CD4-positive, alpha-beta T cell treated with Interleukin-15 for 1 hour (primary cell): ENCODE data around the gene MIR17HG.
"Not testable (repeated sequence)": the region's sequence is repeated elsewhere in the genome, so short reads cannot be mapped to it uniquely, and the experiment has no call there.

Experiments used
- DNase-seq: peaks from one replicate; pipeline ENCODE4 v3.0.0-alpha.2; 2020

The MIR17HG gene

DNA sequence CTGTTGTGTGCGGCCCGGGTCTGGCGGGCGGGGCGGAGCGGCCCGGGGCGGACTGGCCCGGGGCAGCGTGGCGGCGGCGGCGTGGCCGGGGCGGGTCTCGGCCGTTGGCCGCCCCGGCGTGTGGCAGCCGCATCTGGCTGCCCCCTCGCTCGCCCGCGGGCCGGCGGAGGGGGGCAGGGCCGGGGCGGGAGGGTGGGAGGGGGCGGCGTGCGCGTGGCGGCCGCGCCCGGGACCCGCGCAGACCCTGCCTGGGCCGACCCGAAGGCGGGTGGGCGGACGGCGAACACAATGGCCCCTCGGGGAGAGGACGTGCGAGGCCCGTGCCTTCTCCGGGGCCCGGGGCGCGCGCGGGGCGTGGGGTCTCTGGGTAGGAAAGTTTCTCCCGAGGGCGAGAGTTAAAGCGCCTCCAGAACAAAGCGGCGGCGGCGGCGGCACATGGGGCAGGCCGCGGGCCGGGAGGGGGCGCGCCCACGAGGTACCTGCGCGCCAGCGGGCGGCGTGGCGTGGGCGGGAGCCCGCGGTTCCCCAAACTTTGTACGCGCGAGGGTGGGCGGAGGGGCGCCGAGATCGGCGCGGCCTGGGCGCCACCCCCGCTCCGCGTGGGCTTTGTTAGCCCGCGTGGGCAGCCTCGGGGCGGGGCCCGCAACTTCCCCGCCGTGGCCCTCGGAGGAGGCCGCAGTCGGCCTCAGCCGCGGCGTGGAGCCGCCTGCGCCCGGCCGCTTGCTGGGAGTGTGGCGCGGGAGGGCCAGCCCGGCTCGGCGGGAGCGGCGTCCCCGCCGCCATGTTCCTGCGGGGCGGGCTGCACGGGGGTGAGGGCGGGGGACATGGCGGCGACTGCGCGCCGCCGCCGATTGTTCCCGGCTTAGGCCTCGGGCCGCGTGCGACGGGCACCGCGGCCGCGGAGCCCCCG is 764 bp downstream of the MIR17HG start:
- peak; percentile 59 for DNase-seq

DNA sequence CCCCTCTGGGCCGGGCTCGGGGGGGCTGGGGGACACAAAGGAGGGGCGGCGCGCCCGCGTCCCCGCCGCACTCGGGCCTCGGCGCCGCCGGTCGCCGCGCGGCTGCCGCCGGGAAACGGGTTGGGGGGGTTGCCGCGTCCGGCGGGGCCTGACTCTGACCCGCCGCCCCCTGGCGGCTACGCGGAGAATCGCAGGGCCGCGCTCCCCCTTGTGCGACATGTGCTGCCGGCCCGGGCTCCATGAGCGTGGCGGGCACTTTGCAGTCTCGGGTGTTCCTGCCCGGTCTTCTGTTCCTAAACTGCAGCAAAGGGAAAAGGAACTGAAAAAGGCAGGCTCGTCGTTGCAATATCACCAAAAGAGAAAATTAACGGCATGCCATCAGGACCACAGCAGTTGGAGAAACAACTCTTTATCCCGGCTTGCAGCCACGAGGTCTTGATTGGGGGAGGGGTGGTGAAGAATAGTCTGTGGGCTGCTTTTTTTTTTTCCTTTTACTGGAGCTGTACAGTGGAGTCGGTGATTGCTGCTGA is 1.5 kb downstream of the MIR17HG start:
- DNase-seq, result peak; percentile 86

DNA sequence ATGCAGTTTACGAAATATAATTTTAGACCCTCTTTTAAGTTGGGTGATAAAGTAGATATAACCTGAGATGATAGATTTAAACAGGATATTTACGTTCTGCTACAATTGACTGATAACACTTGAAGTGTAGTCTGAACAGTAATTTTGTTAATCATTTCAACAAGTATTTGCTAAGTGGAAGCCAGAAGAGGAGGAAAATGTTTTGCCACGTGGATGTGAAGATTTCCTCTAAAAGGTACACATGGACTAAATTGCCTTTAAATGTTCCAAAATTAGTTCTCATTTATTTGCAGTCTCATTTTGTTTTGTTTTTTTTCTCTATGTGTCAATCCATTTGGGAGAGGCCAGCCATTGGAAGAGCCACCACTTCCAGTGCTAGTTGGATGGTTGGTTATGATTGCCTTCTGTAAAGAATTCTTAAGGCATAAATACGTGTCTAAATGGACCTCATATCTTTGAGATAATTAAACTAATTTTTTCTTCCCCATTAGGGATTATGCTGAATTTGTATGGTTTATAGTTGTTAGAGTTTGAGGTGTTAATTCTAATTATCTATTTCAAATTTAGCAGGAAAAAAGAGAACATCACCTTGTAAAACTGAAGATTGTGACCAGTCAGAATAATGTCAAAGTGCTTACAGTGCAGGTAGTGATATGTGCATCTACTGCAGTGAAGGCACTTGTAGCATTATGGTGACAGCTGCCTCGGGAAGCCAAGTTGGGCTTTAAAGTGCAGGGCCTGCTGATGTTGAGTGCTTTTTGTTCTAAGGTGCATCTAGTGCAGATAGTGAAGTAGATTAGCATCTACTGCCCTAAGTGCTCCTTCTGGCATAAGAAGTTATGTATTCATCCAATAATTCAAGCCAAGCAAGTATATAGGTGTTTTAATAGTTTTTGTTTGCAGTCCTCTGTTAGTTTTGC is 2.8 kb downstream of the MIR17HG start:
- DNase-seq, result no peak

DNA sequence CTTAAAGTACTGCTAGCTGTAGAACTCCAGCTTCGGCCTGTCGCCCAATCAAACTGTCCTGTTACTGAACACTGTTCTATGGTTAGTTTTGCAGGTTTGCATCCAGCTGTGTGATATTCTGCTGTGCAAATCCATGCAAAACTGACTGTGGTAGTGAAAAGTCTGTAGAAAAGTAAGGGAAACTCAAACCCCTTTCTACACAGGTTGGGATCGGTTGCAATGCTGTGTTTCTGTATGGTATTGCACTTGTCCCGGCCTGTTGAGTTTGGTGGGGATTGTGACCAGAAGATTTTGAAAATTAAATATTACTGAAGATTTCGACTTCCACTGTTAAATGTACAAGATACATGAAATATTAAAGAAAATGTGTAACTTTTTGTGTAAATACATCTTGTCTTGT is 3.6 kb downstream of the MIR17HG start:
- DNase-seq, result no peak

DNA sequence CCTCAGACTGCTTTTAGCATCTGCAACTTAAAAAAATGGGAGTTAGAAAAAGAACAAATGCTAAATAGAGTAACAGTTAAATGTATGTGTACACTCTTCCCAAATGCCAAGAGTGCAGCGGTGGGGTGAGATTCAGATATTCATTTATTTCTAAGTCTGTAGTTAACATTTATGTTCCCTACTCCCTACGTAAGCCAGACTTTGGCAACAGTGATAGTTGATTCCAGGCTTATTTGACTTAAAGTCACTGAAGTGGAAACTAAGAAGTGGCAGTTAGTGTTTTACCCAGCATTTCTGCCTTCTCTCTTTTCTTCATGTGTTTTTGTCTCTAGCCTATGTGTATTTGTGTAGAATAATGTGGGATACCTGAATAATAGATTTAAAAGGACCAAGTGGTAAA is 4.5 kb downstream of the MIR17HG start:
- no peak for DNase-seq

DNA sequence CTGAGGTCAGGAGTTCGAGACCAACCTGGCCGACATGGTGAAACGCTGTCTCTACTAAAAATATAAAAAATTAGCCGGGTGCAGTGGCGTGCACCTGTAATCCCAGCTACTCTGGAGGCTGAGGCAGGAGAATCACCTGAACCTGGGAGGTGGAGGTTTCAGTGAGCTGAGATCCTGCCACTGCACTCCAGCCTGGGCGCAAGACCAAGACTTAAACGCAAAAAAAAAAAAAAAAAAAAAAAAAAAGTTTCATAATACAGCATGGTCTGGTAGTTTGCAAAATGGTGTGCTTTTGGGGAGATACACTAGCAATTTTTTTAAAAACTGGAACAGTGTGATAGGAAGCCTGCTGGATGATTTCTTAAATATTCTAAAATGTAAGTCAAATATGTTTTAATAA is 5.4 kb downstream of the MIR17HG start:
- not testable (repeated sequence) for DNase-seq

DNA sequence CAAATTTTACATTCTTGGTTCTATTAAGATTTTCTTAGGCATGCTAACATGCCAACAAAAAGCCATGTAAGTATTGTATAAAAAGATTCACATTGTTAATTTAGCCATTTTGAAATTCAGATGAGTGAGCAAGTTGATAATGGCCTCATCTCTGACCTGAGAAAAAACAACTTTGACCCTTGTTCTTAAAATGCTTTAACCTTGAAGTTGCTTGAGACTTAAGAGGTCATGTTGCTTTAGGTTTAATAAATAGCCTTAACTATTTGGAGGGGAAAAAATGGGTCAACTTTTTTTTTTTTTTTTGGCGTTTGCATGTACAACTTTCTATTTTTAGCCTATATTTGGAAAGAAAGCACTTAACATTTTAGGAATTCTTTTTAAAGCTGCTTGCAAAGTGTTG is 6.0 kb downstream of the MIR17HG start:
- no peak for DNase-seq

DNA sequence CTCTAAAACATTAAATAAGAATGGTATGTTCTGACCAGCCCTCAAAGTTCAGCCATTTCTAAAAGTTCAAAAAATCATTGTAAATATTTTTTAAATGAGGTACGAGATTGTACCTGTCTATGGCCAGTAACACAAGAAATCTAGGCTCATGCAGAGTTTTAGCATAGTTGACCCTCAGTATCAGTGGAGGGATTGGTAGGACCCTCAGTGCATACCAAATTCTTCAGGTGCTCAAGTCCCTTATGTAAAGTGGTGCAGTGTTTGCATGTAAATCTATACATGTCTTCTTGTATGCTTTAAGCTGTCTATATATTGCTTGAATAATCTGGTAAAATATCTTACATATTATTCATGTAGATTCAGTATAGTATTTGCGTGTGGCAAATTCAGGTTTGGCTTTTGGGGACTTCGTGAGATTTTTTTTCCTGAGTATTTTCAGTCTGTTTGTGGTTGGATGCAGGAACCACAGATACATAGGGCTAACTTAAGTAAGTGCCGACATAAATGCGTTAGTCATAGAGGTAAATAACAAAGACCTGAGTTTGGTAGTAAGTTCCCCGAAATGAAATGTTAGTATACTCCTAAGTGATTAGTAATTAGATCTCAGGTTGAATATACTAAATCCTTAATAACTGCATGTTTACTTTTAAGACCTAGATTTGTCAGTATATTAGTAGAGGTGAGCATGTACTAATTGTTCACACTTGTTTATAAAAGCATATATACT is 7.8 kb downstream of the MIR17HG start:
- DNase-seq, result no peak

DNA sequence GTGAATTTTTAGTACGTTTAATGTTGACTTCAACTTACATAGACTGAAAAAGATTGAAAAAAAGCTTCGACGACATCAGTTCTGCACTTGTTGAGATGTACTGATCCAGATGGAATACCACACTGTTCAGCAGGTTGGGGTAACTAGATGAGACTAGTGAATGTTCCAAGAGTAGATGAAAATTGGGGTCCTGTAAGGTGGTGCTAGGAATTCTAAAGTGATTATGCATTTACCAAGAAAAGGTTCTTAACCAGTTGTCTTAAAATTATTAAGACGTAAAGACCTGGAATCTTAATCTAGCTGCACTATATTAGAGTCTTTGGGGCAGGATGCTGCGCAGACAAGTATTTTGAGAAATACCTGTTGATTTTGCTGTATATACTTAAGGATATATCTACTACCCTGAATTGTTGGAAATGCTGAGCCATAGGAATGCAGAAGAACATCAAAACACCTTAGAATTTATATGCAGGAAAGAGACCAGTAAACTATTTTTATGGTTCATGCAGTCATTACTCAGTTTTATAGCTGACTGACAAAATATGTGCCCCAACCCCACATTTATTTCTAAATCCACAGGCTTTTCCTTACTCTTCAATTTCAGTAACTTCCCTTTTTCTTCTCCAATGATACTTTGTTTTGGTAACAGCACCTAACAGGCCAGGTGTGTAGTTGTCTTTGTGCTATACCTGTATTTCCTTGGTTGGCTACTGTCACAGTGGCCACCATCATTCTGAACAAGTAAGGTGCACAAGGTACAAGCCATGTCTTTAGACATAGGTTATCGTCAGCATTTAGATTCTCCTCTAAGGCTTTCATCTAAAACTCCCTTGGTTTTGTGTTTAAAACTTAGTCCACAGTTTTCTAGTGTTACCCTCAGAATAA is 8.6 kb downstream of the MIR17HG start:
- no peak for DNase-seq

DNA sequence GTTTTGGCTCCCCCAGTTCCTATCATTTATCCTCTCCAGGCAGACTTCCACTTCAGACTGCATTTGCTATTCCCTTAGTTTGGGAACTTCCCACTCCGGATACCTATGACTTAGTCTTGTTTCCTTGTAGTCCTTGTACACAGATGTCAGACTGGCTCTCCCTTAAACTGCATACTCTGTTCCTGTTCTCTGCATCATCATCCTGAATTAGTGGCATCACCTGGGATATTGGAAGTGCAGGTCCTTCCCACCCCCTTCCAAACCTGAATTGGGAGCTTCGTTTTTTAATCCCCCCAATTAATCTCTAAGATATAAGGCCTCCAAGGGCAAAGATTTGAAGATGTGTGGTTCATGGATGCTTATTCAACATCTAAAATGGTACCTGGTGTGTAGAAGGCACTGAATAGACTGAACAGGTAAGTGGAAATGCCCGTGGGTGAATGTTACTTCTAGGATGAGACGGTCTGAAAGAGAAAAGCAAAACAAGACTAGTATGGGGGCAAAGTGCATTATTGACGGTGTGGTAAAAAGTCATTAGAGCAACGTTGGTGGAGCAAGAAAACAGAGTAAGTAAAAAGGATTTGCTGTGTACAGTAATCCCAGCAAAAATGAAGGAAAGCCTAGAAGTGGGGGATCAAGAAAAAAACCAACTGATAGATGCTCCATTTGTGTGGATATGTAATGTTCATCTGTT is 9.6 kb downstream of the MIR17HG start:
- DNase-seq, result no peak

DNA sequence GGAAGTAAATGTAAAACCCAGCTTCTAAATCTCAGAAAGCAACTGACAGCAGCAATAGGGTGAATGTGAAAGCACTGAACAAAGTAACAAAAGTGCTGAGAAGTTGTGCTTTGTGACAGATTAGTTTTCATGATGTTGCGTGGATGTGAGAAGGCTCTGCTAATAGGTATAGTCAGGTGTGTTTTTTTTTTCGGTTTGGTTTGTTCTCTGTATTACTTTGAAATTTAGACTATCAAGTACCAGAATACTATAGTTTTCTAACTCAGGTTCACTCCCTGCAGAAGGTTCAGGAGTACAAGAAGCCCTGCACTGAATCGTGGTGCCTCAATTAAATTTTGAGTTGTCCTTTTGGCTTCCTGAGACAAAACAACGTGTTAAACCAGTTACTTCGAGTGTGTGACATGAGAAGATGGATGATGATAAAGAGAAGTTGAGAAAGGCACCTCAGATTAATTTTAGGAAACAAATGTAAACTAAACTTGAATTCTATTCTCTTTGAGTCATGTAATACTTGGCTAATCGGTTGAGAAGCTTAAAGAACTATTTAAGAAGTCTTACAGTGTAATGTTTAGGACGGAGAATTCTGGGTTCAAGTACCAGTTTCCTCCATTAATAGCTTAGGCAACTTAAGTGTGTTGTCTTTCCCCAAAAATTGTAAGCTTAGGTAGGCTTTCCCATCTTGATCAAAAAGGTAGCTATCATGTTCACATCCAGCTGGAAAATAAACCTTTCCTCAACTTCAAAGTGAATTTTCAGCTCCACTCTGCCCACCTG is 10.3 kb downstream of the MIR17HG start:
- no peak for DNase-seq

DNA sequence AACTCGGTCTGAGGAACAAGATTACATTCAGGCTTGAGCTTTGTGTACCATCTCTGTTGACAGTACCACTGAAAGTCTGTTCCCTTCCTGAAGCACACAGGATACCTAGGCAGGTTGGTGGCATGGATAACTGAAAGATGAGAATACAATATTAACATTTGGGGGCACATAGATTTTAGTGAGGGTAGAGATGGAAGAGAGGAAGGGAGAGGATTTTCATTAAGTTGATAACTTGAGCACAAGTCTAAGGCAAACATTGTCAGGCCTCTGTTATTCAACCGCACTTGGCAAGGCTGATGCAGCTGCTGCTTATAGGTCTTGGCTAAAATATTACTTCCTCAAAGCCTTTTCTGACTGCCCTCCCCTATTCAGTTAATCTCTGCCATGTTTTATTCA is 10.9 kb downstream of the MIR17HG start:
- no peak for DNase-seq

DNA sequence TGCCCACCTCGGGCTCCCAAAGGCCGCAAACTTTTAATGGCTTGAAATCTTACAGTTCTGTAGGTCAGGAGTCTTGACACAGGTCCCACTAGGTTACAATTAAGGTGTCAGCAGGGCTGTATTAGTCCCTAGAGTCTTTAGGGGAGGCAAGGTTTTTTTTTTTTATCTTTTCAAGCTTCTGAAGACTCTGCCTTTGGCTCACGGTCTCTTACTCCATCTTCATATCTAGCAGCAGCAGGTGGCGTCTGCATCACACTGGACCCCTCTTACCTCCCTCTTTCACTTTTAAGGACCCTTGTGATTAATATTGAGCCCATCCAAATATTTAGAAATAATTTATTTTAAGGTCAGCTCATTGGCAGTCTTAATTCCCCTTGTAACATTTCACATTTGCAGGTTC is 11.6 kb downstream of the MIR17HG start:
- DNase-seq, result no peak

DNA sequence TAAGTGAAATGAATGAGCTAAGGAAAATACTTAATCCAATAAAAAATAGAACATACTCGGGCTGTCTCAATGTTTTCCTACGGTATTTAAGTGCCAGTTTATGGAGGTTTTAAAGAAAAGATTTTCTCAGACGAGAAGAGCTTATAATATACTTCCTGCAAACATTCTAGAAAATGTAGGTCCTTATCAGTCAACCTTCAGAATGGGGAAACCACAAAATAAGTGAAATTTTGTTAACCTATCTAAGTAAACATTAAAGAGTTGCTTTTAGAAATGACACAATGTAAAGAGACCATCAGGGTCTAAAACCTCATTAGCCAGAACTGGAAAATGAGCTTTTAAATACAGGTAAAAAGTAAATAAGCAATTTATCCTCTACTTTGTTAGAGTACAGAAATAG is 12.1 kb downstream of the MIR17HG start:
- DNase-seq, result no peak

DNA sequence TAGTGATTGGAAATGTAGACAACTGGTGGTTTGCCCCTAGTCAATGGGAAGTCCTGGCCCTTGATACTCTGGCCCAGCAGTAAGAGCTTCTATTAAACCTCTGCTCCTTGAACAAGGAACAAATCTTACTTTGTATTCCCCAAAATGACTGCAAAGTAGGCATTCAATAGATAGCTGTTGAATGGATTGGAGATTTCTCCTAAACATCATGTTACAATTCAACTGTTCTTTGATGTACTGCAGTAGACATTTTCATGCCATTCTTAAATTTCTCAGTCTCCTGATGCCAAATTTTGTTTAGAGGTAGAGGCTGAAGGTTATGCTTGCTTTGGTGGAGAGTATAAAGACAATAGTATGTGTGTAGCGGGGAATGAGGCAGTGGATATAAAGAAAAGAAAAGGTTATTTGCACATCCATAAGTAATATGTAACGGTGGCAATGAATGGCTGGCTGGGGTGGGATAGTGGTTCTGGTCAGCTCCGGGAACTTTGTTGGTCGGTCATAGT is 12.8 kb downstream of the MIR17HG start:
- no peak for DNase-seq

DNA sequence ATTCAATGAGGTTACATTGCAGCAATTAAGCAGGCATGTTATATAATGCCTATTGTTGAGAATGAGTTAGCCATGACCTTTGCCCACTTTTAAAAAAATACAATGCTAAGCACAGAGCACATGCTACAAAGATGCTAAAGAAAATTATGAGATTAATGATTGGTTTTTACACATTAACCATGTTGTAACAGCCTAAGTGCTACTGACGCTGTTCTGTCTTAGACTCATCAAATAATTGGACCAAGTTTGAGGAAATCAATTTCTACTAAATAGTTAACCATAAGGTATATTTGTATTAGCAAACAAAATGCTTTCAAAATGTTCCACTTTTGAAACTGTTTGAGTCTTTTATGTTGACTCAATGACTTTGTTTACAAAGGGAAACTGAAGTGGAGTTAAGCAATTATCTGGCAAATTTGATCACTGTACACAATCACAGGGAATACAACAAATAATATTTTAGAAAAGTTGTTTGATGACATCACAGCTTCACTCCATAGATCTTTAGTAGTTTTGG is 14.3 kb downstream of the MIR17HG start:
- no peak for DNase-seq

DNA sequence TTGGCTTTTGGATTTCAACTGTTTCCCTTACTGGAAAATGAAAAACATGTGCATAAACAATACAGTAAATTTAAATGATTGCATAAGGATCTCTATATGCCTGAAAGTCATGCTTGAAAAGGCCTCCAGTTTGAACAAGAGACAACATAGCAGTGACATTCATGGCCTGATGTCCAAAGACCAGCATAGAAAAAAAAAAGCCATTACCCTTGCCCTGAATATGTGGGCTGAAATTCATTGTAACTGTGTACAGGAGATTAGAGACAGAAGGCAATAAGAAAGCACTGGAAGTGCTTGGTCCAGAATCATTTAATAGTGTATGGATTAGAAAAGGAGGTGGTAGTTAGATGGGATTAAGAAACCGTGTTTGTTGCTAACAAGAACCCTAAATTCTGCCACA is 15.4 kb downstream of the MIR17HG start:
- no peak for DNase-seq

DNA sequence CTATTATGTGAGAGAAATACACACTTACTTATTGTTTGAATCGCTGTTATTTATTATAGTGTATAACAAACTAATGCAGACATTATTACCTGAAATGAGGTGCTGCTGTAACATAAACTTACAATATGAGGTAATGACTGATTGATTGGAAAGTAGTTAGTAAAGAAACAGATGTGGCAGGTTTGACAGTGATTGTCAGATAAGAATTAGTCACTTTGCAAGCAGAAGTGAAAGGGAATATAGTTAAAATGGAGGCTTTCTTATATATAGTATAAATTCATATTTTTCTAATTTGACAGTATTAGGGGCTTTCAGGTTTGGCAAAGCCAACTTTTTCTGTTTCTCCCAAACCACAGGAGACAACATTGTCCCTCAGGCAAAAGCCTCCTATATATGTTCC is 20.6 kb downstream of the MIR17HG start:
- no peak for DNase-seq

DNA sequence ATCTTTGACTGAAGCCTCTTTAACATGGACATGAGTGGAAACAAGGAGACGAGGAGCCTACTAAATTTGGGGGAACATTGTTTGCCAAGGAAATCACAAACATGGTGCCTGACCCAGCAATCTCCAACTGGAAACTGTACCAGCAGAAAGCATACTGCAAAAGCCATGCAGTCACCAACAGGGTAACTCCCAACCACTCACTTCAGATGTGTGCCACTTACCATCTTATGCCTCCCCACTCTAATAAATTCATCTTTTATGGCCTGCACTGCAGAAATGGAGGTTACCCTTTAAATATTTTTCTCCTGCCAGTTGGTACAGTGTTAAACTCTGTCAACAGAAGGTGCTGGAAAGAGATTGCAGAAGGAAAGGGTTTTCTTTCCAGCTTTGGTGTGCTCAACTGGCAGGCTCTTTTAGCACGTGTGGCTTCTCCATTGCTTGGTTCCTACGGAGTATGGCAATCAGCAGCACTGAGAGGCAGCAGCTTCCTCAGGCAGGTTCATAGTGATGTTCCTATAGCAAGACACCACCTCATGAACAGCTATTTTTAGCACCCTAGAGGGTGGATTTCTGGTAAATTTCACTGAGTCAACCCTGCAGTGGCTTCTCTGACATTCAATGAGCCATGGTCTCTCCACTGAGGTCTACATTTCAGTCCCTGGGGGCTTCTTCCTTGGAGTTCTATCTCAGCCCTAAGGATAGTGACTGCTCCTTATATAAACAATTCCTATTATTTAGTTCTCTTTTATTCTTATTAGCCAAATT is 21.4 kb downstream of the MIR17HG start:
- DNase-seq, result no peak
